GM12878 (cell line): ENCODE measurements around the gene PRAMEF2. TPM values are rescaled to one million over a fixed set of nuclear protein-coding genes. Genes with fewer than 3 reads are reported as not detected.
"Not testable (repeated sequence)": the region's sequence is repeated elsewhere in the genome, so short reads cannot be mapped to it uniquely, and the experiment has no call there.

Source experiments
- ATAC-seq: fragments of 200-7000 bp; cut with Tn5 transposase; 3 replicates; pipeline ENCODE4 v1.9.1; 2020; ENCODE audit warnings: mild to moderate bottlenecking, moderate library complexity
- BruUV-seq: library from RNA; stranded (reverse); fragments of 400-500 nt; replicated peaks from 2 replicates; lab custom pipeline; 2021; lab: Mats Ljungman, UMichigan
- CTCF ChIA-PET: fragments of 300-600 bp; sonication (Branson Sonifier 250); formaldehyde crosslinking; extraction: SDS; loops from one replicate; lab custom pipeline; 2021; ENCODE audit warnings: inconsistent platforms; lab: Yijun Ruan, JAX
- POLR2A ChIA-PET: fragments of 350-600 bp; formaldehyde crosslinking; extraction: SDS; loops from one replicate; lab custom pipeline; 2021; ENCODE audit warnings: inconsistent platforms; lab: Charles Lee
- RAD21 ChIA-PET: fragments of 300-600 bp; sonication (Branson Sonifier 250); formaldehyde crosslinking; loops from one replicate; lab custom pipeline; 2023; ENCODE audit warnings: antibody characterized with exemption; ENCODE audit not compliant: unreplicated experiment; lab: Charles Lee
- SMC1A ChIA-PET: fragments of 300-600 bp; sonication (Branson Sonifier 250); formaldehyde crosslinking; loops from one replicate; lab custom pipeline; 2023; ENCODE audit not compliant: unreplicated experiment, uncharacterized antibody; lab: Charles Lee
- DNase-seq: peaks from one replicate; pipeline ENCODE4 v3.0.0-alpha.2; 2011; ENCODE audit warnings: low read depth, low spot score
- FAIRE-seq: peaks from 3 replicates; lab custom pipeline; 2011; peaks lifted over from hg19 to GRCh38; lab: Jason Lieb, UNC
- H2AFZ ChIP-seq: 2 replicates; pipeline ENCODE4 v1.6.0; 2011; ENCODE audit warnings: low read depth, low read length, control low read depth; ENCODE audit not compliant: control insufficient read depth
- H3K27ac ChIP-seq: 2 replicates; pipeline ENCODE4 v1.5.1; 2011; ENCODE audit warnings: control low read depth; ENCODE audit not compliant: control insufficient read depth, insufficient read depth
- H3K27me3 ChIP-seq, 2 experiments: replicated peaks in 1 of 2; 2 replicates each; pipeline versions ENCODE4 v1.6.0 to v1.6.1; 2011; ENCODE audit warnings: low read length in 1 of 2; ENCODE audit not compliant: control insufficient read depth in 2 of 2, insufficient read depth in 2 of 2
- H3K36me3 ChIP-seq, 2 experiments: 2 replicates each; pipeline ENCODE4 v1.5.1; 2011; ENCODE audit warnings: low read length in 1 of 2; ENCODE audit not compliant: control insufficient read depth in 2 of 2, insufficient read depth in 2 of 2
- H3K4me1 ChIP-seq: 2 replicates; pipeline ENCODE4 v1.6.1; 2011; ENCODE audit warnings: mild to moderate bottlenecking, low read length, moderate library complexity, mixed read lengths; ENCODE audit not compliant: control insufficient read depth, insufficient read depth
- H3K4me2 ChIP-seq: 2 replicates; pipeline ENCODE4 v1.6.0; 2011; ENCODE audit warnings: control low read depth; ENCODE audit not compliant: control insufficient read depth, insufficient read depth
- H3K4me3 ChIP-seq: fragments of 200-600 bp; sonication (generic); 2 replicates; pipeline ENCODE4 v1.5.1; 2016
- H3K79me2 ChIP-seq: 2 replicates; pipeline ENCODE4 v1.6.0; 2011; ENCODE audit warnings: low read length; ENCODE audit not compliant: control insufficient read depth, insufficient read depth
- H3K9ac ChIP-seq: 2 replicates; pipeline ENCODE4 v1.8.0; 2011; ENCODE audit warnings: low read length, control low read depth, mixed read lengths; ENCODE audit not compliant: control insufficient read depth, insufficient read depth
- H3K9me3 ChIP-seq: replicated peaks from 3 replicates; pipeline ENCODE4 v1.5.1; 2011; ENCODE audit warnings: mild to moderate bottlenecking, low read length; ENCODE audit not compliant: control insufficient read depth, insufficient read depth
- H4K20me1 ChIP-seq: 2 replicates; pipeline ENCODE4 v1.6.0; 2011; ENCODE audit not compliant: control insufficient read depth, insufficient read depth
- WGBS: methylation state at CpG from one replicate; pipeline ENCODE4 v1.1.6; 2016; ENCODE audit warnings: low lambda C conversion rate; ENCODE audit not compliant: insufficient replicate concordance, insufficient coverage; ENCODE audit errors: missing lambda C conversion rate; 5-methylcytosine and 5-hydroxymethylcytosine counted together
- in situ Hi-C: fragments of 300-500 bp; cut with MboI; formaldehyde crosslinking; loops from 9 replicates; pipeline ENCODE4 v1.14.3; 2018; ENCODE audit warnings: mixed read lengths
- intact Hi-C: fragments of 100-400 bp; cut with micrococcal nuclease; formaldehyde crosslinking; loops from one replicate; pipeline ENCODE4 v1.14.2; 2022; ENCODE audit not compliant: unreplicated experiment
- polyA plus RNA-seq, 11 experiments: library from polyadenylated mRNA; depleted of rRNA in 4 of 11; unstranded in 6 of 11; stranded (reverse) in 5 of 11; fragments of >200 nt; fragmentation: Nextera tagmentation in 4 of 11; fragmentation: Illumina TruSeq in 1 of 11; extraction: Ambion mirVana in 4 of 11; extraction: Trizol in 1 of 11; gene quantifications; 1 replicate in 1 of 11; 2 replicates in 10 of 11; pipeline versions ENCODE4 v1.2.1 to v1.2.3, GENCODE V29; 2011 to 2016; ENCODE audit warnings: inconsistent platforms in 2 of 11, missing spikeins in 2 of 11, low read depth in 1 of 11
- total RNA-seq, 4 experiments: library from RNA; depleted of rRNA in 3 of 4; stranded (reverse); fragments of >200 nt in 3 of 4; fragmentation: Illumina TruSeq in 1 of 4; extraction: Trizol in 1 of 4; gene quantifications; 2 replicates each; pipeline versions ENCODE4 v1.2.1 to v1.2.3, GENCODE V29; 2013 to 2021

PRAMEF2 gene
- total and polyA plus RNA-seq, 10 of the 15 experiments (the other 5 are each of a cell fraction or from before 2014, with no cell fraction given) = not detected

GRCh38 chr1:12903793-12904572 is 47.1 kb downstream of the PRAMEF2 start:
- H3K4me2 ChIP-seq, H4K20me1 ChIP-seq, CTCF ChIA-PET, H2AFZ ChIP-seq, DNase-seq, ATAC-seq, SMC1A ChIA-PET, H3K9me3 ChIP-seq, FAIRE-seq, H3K4me1 ChIP-seq, H3K36me3 ChIP-seq, BruUV-seq, POLR2A ChIA-PET, H3K79me2 ChIP-seq, H3K4me3 ChIP-seq, RAD21 ChIA-PET, H3K27me3 ChIP-seq, intact Hi-C loops, H3K27ac ChIP-seq, in situ Hi-C loops, H3K9ac ChIP-seq: not testable (repeated sequence)
- 29% methylated on average over 3 of the region's 5 CpGs for WGBS

Other genes starting within 250 kb of the PRAMEF2 start
Only the 7 nearest of the 15 such genes appear.
- gene PRAMEF12, start 83.3 kb upstream of the PRAMEF2 start, total RNA-seq (2014; rRNA removed) = not detected in 2 replicates
- not detected in 2 replicates for gene PRAMEF12, start 83.3 kb upstream of the PRAMEF2 start, total RNA-seq (2014; rRNA removed; fragmentation: Illumina TruSeq; extraction: Trizol)
- gene PRAMEF12, start 83.3 kb upstream of the PRAMEF2 start, total RNA-seq (2021) = not detected in 2 replicates
- gene PRAMEF12, start 83.3 kb upstream of the PRAMEF2 start, polyA plus RNA-seq (2011; rRNA removed) = not detected in 2 replicates
- not detected in 2 replicates for gene PRAMEF12, start 83.3 kb upstream of the PRAMEF2 start, polyA plus RNA-seq (2014; fragmentation: Illumina TruSeq; extraction: Trizol)
- gene PRAMEF12, start 83.3 kb upstream of the PRAMEF2 start, polyA plus RNA-seq (2014; fragmentation: Nextera tagmentation; extraction: Ambion mirVana) = not detected
- gene PRAMEF12, start 83.3 kb upstream of the PRAMEF2 start, polyA plus RNA-seq (2014; rRNA removed) = not detected in 2 replicates
- not detected for gene PRAMEF12, start 83.3 kb upstream of the PRAMEF2 start, polyA plus RNA-seq (2016; fragmentation: Nextera tagmentation; extraction: Ambion mirVana)
- gene PRAMEF1, start 65.7 kb upstream of the PRAMEF2 start, total RNA-seq (2014; rRNA removed) = not detected in 2 replicates
- not detected in 2 replicates for gene PRAMEF1, start 65.7 kb upstream of the PRAMEF2 start, total RNA-seq (2014; rRNA removed; fragmentation: Illumina TruSeq; extraction: Trizol)
- not detected in 2 replicates for gene PRAMEF1, start 65.7 kb upstream of the PRAMEF2 start, total RNA-seq (2021)
- gene PRAMEF1, start 65.7 kb upstream of the PRAMEF2 start, polyA plus RNA-seq (2011; rRNA removed) = not detected in 2 replicates
- not detected in 2 replicates for gene PRAMEF1, start 65.7 kb upstream of the PRAMEF2 start, polyA plus RNA-seq (2014; fragmentation: Illumina TruSeq; extraction: Trizol)
- gene PRAMEF1, start 65.7 kb upstream of the PRAMEF2 start, polyA plus RNA-seq (2014; fragmentation: Nextera tagmentation; extraction: Ambion mirVana) = not detected
- not detected in 2 replicates for gene PRAMEF1, start 65.7 kb upstream of the PRAMEF2 start, polyA plus RNA-seq (2014; rRNA removed)
- not detected for gene PRAMEF1, start 65.7 kb upstream of the PRAMEF2 start, polyA plus RNA-seq (2016; fragmentation: Nextera tagmentation; extraction: Ambion mirVana)
- not detected in 2 replicates for gene PRAMEF11, start 25.7 kb upstream of the PRAMEF2 start, total RNA-seq (2014; rRNA removed)
- gene PRAMEF11, start 25.7 kb upstream of the PRAMEF2 start, total RNA-seq (2014; rRNA removed; fragmentation: Illumina TruSeq; extraction: Trizol) = not detected in 2 replicates
- gene PRAMEF11, start 25.7 kb upstream of the PRAMEF2 start, total RNA-seq (2021) = not detected in 2 replicates
- not detected in 2 replicates for gene PRAMEF11, start 25.7 kb upstream of the PRAMEF2 start, polyA plus RNA-seq (2011; rRNA removed)
- gene PRAMEF11, start 25.7 kb upstream of the PRAMEF2 start, polyA plus RNA-seq (2014; fragmentation: Illumina TruSeq; extraction: Trizol) = not detected in 2 replicates
- gene PRAMEF11, start 25.7 kb upstream of the PRAMEF2 start, polyA plus RNA-seq (2014; fragmentation: Nextera tagmentation; extraction: Ambion mirVana) = not detected
- not detected in 2 replicates for gene PRAMEF11, start 25.7 kb upstream of the PRAMEF2 start, polyA plus RNA-seq (2014; rRNA removed)
- not detected for gene PRAMEF11, start 25.7 kb upstream of the PRAMEF2 start, polyA plus RNA-seq (2016; fragmentation: Nextera tagmentation; extraction: Ambion mirVana)
- gene HNRNPCL1, start 8.4 kb upstream of the PRAMEF2 start, total RNA-seq (2014; rRNA removed) = not detected in 2 replicates
- gene HNRNPCL1, start 8.4 kb upstream of the PRAMEF2 start, total RNA-seq (2014; rRNA removed; fragmentation: Illumina TruSeq; extraction: Trizol) = not detected in 2 replicates
- gene HNRNPCL1, start 8.4 kb upstream of the PRAMEF2 start, total RNA-seq (2021) = not detected in 2 replicates
- not detected in 2 replicates for gene HNRNPCL1, start 8.4 kb upstream of the PRAMEF2 start, polyA plus RNA-seq (2011; rRNA removed)
- not detected in 2 replicates for gene HNRNPCL1, start 8.4 kb upstream of the PRAMEF2 start, polyA plus RNA-seq (2014; fragmentation: Illumina TruSeq; extraction: Trizol)
- gene HNRNPCL1, start 8.4 kb upstream of the PRAMEF2 start, polyA plus RNA-seq (2014; fragmentation: Nextera tagmentation; extraction: Ambion mirVana) = not detected
- not detected in 2 replicates for gene HNRNPCL1, start 8.4 kb upstream of the PRAMEF2 start, polyA plus RNA-seq (2014; rRNA removed)
- gene HNRNPCL1, start 8.4 kb upstream of the PRAMEF2 start, polyA plus RNA-seq (2016; fragmentation: Nextera tagmentation; extraction: Ambion mirVana) = not detected
- not detected in 2 replicates for gene PRAMEF4, start 29.1 kb downstream of the PRAMEF2 start, total RNA-seq (2014; rRNA removed)
- gene PRAMEF4, start 29.1 kb downstream of the PRAMEF2 start, total RNA-seq (2014; rRNA removed; fragmentation: Illumina TruSeq; extraction: Trizol) = not detected in 2 replicates
- not detected in 2 replicates for gene PRAMEF4, start 29.1 kb downstream of the PRAMEF2 start, total RNA-seq (2021)
- not detected in 2 replicates for gene PRAMEF4, start 29.1 kb downstream of the PRAMEF2 start, polyA plus RNA-seq (2011; rRNA removed)
- gene PRAMEF4, start 29.1 kb downstream of the PRAMEF2 start, polyA plus RNA-seq (2014; fragmentation: Illumina TruSeq; extraction: Trizol) = not detected in 2 replicates
- gene PRAMEF4, start 29.1 kb downstream of the PRAMEF2 start, polyA plus RNA-seq (2014; fragmentation: Nextera tagmentation; extraction: Ambion mirVana) = not detected
- gene PRAMEF4, start 29.1 kb downstream of the PRAMEF2 start, polyA plus RNA-seq (2014; rRNA removed) = not detected in 2 replicates
- not detected for gene PRAMEF4, start 29.1 kb downstream of the PRAMEF2 start, polyA plus RNA-seq (2016; fragmentation: Nextera tagmentation; extraction: Ambion mirVana)
- gene PRAMEF10, start 41.2 kb downstream of the PRAMEF2 start, total RNA-seq (2014; rRNA removed) = not detected in 2 replicates
- gene PRAMEF10, start 41.2 kb downstream of the PRAMEF2 start, total RNA-seq (2014; rRNA removed; fragmentation: Illumina TruSeq; extraction: Trizol) = not detected in 2 replicates
- not detected in 2 replicates for gene PRAMEF10, start 41.2 kb downstream of the PRAMEF2 start, total RNA-seq (2021)
- not detected in 2 replicates for gene PRAMEF10, start 41.2 kb downstream of the PRAMEF2 start, polyA plus RNA-seq (2011; rRNA removed)
- gene PRAMEF10, start 41.2 kb downstream of the PRAMEF2 start, polyA plus RNA-seq (2014; fragmentation: Illumina TruSeq; extraction: Trizol) = not detected in 2 replicates
- gene PRAMEF10, start 41.2 kb downstream of the PRAMEF2 start, polyA plus RNA-seq (2014; fragmentation: Nextera tagmentation; extraction: Ambion mirVana) = not detected
- not detected in 2 replicates for gene PRAMEF10, start 41.2 kb downstream of the PRAMEF2 start, polyA plus RNA-seq (2014; rRNA removed)
- gene PRAMEF10, start 41.2 kb downstream of the PRAMEF2 start, polyA plus RNA-seq (2016; fragmentation: Nextera tagmentation; extraction: Ambion mirVana) = not detected
- not detected in 2 replicates for gene PRAMEF7, start 59.5 kb downstream of the PRAMEF2 start, total RNA-seq (2014; rRNA removed)
- not detected in 2 replicates for gene PRAMEF7, start 59.5 kb downstream of the PRAMEF2 start, total RNA-seq (2014; rRNA removed; fragmentation: Illumina TruSeq; extraction: Trizol)
- not detected in 2 replicates for gene PRAMEF7, start 59.5 kb downstream of the PRAMEF2 start, total RNA-seq (2021)
- gene PRAMEF7, start 59.5 kb downstream of the PRAMEF2 start, polyA plus RNA-seq (2011; rRNA removed) = not detected in 2 replicates
- gene PRAMEF7, start 59.5 kb downstream of the PRAMEF2 start, polyA plus RNA-seq (2014; fragmentation: Illumina TruSeq; extraction: Trizol) = not detected in 2 replicates
- gene PRAMEF7, start 59.5 kb downstream of the PRAMEF2 start, polyA plus RNA-seq (2014; fragmentation: Nextera tagmentation; extraction: Ambion mirVana) = not detected
- not detected in 2 replicates for gene PRAMEF7, start 59.5 kb downstream of the PRAMEF2 start, polyA plus RNA-seq (2014; rRNA removed)
- not detected for gene PRAMEF7, start 59.5 kb downstream of the PRAMEF2 start, polyA plus RNA-seq (2016; fragmentation: Nextera tagmentation; extraction: Ambion mirVana)